Vagina (tissue), 2 donors: ENCODE data around the gene KCNK3. TPM values are rescaled to one million over a fixed set of nuclear protein-coding genes. Genes with fewer than 3 reads are reported as not detected.

Experiments used
- DNase-seq, 2 donors: peaks; one replicate each; pipeline ENCODE4 v3.0.0-alpha.2; 2017; ENCODE audit errors: extremely low spot score in 2 of 2
- H3K27ac ChIP-seq: fragments of 200-600 bp; sonication (generic); one replicate; pipeline ENCODE4 v1.5.1; 2019
- H3K27me3 ChIP-seq: fragments of 200-600 bp; sonication (generic); one replicate; pipeline ENCODE4 v1.5.1; 2019
- H3K36me3 ChIP-seq, 2 donors: fragments of 200-600 bp; sonication (generic); one replicate each; pipeline ENCODE4 v1.5.1; 2017 to 2019
- H3K4me1 ChIP-seq: fragments of 200-600 bp; sonication (generic); one replicate; pipeline ENCODE4 v1.5.1; 2019
- H3K4me3 ChIP-seq, 2 donors: fragments of 200-600 bp; sonication (generic); 1 replicate in 1 of 2; 2 replicates in 1 of 2; pipeline ENCODE4 v1.5.1; 2016 to 2019
- H3K9me3 ChIP-seq: fragments of 200-600 bp; sonication (generic); one replicate; pipeline ENCODE4 v1.5.1; 2019
- CTCF ChIP-seq, 3 experiments: fragments of 450-650 bp in 2 of 3; fragments of 200-600 bp in 1 of 3; sonication (generic) in 1 of 3; IDR thresholded peaks; one replicate each; pipeline ENCODE4 v1.5.1; 2017 to 2019; ENCODE audit warnings: antibody characterized with exemption in 3 of 3, mild to moderate bottlenecking in 2 of 3, moderate library complexity in 2 of 3
- POLR2A ChIP-seq, 2 donors: fragments of 450-650 bp; IDR thresholded peaks; one replicate each; pipeline ENCODE4 v1.6.1; 2017; ENCODE audit warnings: antibody characterized with exemption in 2 of 2, mild to moderate bottlenecking in 2 of 2, moderate library complexity in 2 of 2
- POLR2AphosphoS5 ChIP-seq, 2 donors: sonication (generic); formaldehyde crosslinking; IDR thresholded peaks; one replicate each; pipeline ENCODE4 v1.9.0; 2017; ENCODE audit warnings: antibody characterized with exemption in 2 of 2, mild to moderate bottlenecking in 2 of 2, low read depth in 1 of 2; ENCODE audit not compliant: insufficient read depth in 1 of 2
- intact Hi-C: fragments of 100-400 bp; cut with DNase I; formaldehyde crosslinking; loops from one replicate; pipeline ENCODE4 v1.15.1; 2023
- total RNA-seq: library from RNA; depleted of rRNA; stranded (reverse); fragments of >200 nt; gene quantifications from one replicate; pipeline ENCODE4 v1.2.3, GENCODE V29; 2016

KCNK3 gene
- total RNA-seq, 1 donor from 2014 or later, result 10.6 TPM

GRCh38 chr2:26704441-26704977, 12.0 kb downstream of the KCNK3 start:
- no peak for TF ChIP-seq POLR2A (IDR thresholded peaks at IDR 0.05)
- peak in 1 of 2 donors; percentile 45 for TF ChIP-seq POLR2AphosphoS5 (IDR thresholded peaks at IDR 0.05; ENCODE audit: insufficient read depth in 1 of 2, low read depth in 1 of 2)
- Histone ChIP-seq H3K4me3 (no peak overlapping the region), H3K4me1 (peaks cover 5% of the 10 kb centered on the region), H3K36me3 (no peaks in the 10 kb centered on the region), H3K27me3 (no peaks in the 10 kb centered on the region), H3K9me3 (no peaks in the 10 kb centered on the region), H3K27ac (peak overlapping the region; percentile 0)
- intact Hi-C loops, result no loop called here
- DNase-seq, result no peak

DNA sequence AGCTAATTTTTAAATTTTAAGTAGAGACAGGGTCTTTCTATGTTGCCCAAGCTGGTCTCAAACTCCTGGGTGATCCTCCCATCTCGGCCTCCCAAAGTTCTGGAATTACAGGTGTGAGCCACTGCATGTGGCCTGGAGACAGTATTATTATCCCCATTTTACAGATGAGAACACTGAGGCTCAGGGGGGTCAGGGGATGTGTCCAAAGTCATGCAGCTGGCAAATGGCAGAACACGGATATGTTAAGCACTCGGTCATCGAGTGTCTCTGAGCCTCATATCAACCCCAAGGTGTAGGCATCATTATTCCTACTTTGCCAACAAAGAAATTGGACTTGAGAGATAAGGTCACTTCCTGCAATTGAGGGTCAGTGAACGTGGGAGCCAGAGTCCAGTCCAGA, 12.6 kb downstream of the KCNK3 start:
- TF ChIP-seq POLR2AphosphoS5 (IDR thresholded peaks at IDR 0.05; ENCODE audit: insufficient read depth in 1 of 2, low read depth in 1 of 2) (no peak), CTCF (IDR thresholded peaks at IDR 0.05) (no peak)
- no peak for DNase-seq
- H3K9me3 ChIP-seq, result no peaks in the 10 kb centered on the region
- H3K4me1 ChIP-seq, result peaks cover 5% of the 10 kb centered on the region
- no peaks in the 10 kb centered on the region for H3K27me3 ChIP-seq
- no peak overlapping the region for H3K27ac ChIP-seq
- intact Hi-C loops, result no loop called here
- no peak overlapping the region for H3K4me3 ChIP-seq
- no peaks in the 10 kb centered on the region for H3K36me3 ChIP-seq

GRCh38 chr2:26706093-26706492, 13.6 kb downstream of the KCNK3 start:
- H3K27me3 ChIP-seq, result no peaks in the 10 kb centered on the region
- no peak overlapping the region for H3K27ac ChIP-seq
- intact Hi-C loops, result no loop called here
- no peak for TF ChIP-seq POLR2A (IDR thresholded peaks at IDR 0.05)
- no peak for TF ChIP-seq POLR2AphosphoS5 (IDR thresholded peaks at IDR 0.05; ENCODE audit: insufficient read depth in 1 of 2, low read depth in 1 of 2)
- no peak for TF ChIP-seq CTCF (IDR thresholded peaks at IDR 0.05)
- no peak overlapping the region for H3K4me3 ChIP-seq
- H3K9me3 ChIP-seq, result no peaks in the 10 kb centered on the region
- DNase-seq, result no peak
- H3K36me3 ChIP-seq, result no peaks in the 10 kb centered on the region
- H3K4me1 ChIP-seq, result peaks cover 5% of the 10 kb centered on the region

DNA sequence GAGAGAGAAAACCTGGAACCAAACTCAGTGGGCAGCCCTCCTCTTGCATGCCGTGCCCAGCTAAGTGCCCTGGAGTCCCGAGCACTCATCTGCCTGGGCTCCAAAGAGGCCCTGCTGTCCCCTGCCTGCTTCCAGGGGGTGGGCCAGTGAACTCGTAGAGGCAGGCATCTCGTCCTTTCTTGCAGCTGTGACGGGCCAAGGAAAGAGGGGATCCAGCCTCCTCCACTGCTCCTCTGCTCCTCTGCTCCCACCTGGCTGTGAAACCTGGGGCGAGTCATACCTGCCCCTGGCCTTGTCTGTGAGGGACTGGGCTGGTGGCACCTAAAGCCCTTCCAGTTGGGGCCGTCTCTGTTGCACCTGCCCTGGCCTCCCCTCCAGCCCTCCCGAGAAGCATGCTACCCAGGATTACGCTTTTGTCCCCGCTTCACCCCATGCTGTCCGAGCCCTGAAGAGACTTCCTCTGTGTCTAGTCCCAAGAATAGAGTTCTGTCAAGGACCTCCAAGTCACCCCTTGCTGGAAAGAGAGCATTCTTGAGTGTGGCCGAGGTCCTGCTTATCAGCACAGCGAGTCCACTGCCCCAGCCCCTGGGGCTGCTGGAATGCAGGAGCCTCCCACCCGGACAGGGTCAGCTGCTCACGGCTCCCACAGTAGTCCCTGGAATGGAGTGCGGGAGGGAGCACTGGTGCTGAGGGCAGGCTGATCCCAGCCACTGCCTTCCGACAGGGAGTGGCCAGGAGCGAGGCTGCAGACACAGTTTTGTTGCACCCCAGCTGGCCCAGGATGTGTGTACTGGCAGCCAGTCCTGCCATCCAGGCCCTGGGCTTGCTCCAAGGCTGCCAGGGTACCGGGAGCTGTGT, 14.3 kb downstream of the KCNK3 start:
- DNase-seq, result no peak
- H3K36me3 ChIP-seq, result no peaks in the 10 kb centered on the region
- intact Hi-C loops, result no loop called here
- TF ChIP-seq CTCF (IDR thresholded peaks at IDR 0.05) (no peak), POLR2A (IDR thresholded peaks at IDR 0.05) (no peak), POLR2AphosphoS5 (IDR thresholded peaks at IDR 0.05; ENCODE audit: insufficient read depth in 1 of 2, low read depth in 1 of 2) (no peak)
- H3K27me3 ChIP-seq, result no peaks in the 10 kb centered on the region
- H3K27ac ChIP-seq, result no peak overlapping the region
- H3K4me1 ChIP-seq, result peaks cover 5% of the 10 kb centered on the region
- no peaks in the 10 kb centered on the region for H3K9me3 ChIP-seq
- H3K4me3 ChIP-seq, result no peak overlapping the region

DNA sequence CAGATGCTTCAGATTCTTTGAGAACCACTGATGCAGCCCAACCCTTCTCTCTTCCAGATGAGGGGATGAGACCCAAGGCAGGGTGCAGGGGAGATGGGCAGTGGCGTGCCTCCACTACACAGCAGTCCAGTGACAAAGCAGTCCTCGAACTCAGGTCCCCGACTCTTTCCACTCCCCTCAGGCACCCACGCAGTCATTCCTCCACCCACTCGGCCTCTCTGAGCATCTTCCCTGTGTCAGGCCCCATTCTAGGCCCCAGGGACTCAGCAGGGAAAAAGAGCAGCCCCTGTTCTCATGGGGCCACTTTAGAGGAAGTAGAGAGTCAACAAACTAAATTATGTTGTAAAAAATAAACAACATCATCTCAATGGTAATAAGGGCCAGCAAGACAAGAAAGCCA, 15.2 kb downstream of the KCNK3 start:
- Histone ChIP-seq H3K4me3 (no peak overlapping the region), H3K9me3 (no peaks in the 10 kb centered on the region), H3K27me3 (no peaks in the 10 kb centered on the region), H3K27ac (no peak overlapping the region), H3K36me3 (no peaks in the 10 kb centered on the region), H3K4me1 (peaks cover 5% of the 10 kb centered on the region)
- intact Hi-C loops, result no loop called here
- TF ChIP-seq CTCF (IDR thresholded peaks at IDR 0.05) (no peak), POLR2AphosphoS5 (IDR thresholded peaks at IDR 0.05; ENCODE audit: insufficient read depth in 1 of 2, low read depth in 1 of 2) (no peak), POLR2A (IDR thresholded peaks at IDR 0.05) (no peak)
- no peak for DNase-seq
